Measurements from ENCODE around the gene MED13L.

The MED13L gene

DNA sequence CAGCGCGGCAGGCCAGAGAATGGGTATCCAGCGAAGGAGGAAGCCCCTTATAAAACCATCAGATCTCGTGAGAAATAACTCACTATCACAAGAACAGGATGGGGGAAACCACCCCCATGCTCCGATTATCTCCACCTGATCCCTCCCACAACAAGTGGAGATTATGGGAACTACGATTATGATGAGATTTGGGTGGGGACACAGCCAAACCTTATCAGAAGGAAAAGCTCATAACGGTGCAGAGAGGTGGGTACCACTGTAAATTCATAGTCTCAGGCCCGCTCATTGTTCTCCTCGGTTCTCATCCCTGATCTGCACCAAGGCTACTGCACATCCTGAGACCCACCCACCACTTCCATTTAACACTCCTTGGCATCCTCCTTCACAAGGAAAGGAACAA, 326.5 kb downstream of the MED13L start:
- H3K4me3 ChIP-seq (ENCODE audit: control insufficient read depth in 1 of 7, extremely low read depth in 1 of 7, insufficient read depth in 4 of 7, low read depth in 2 of 7, low read length in 6 of 7) = no peak overlapping the region
- ChIA-PET CTCF (no interaction called here), POLR2A (no interaction called here)
- no peak for DNase-seq
- no peaks in the 10 kb centered on the region for H3K9me3 ChIP-seq (ENCODE audit: control extremely low read depth in 1 of 5, control insufficient read depth in 4 of 5, insufficient read depth in 2 of 5, low read depth in 1 of 5, low read length in 4 of 5)
- WGBS (ENCODE audit: insufficient coverage) = 95% methylated on average over 6 of the region's 9 CpGs
- no peaks in the 10 kb centered on the region for H3K4me1 ChIP-seq (ENCODE audit: control extremely low read depth in 1 of 4, control insufficient read depth in 4 of 4, insufficient read depth in 4 of 4, low read length in 3 of 4)
- no peaks in the 10 kb centered on the region for H3K27me3 ChIP-seq (replicated peaks in 2 of 5; ENCODE audit: control insufficient read depth in 4 of 5, insufficient read depth in 5 of 5, low read length in 4 of 5)
- H3K36me3 ChIP-seq (ENCODE audit: control insufficient read depth in 4 of 4, insufficient read depth in 4 of 4, low read length in 3 of 4) = peaks cover 0 to 5% (median 1%) of the 10 kb centered on the region in 4 experiments
- no peak overlapping the region for H3K27ac ChIP-seq (ENCODE audit: insufficient read depth in 1 of 2, low read depth in 1 of 2, low read length in 2 of 2, poor library complexity in 1 of 2, severe bottlenecking in 2 of 2)

DNA sequence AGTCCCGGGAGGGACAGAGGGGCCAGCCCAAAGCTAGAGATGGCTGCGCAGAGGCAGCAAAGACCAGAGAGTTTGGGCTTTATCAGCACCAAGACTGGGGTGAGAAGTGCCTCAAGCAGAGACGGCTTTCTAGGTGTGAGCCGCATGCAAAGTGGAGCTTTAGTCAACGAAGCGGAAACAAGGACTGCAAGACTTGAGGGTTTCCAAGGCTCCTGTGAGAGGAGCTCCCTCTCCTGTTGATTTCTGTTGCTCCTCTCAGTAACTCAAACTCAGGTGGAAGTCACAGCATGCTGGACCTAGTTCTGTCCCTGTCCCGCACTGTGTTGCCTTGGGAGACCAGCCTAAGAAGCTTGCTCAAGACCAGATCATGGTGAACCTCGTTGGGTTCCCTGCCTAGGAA, 327.8 kb downstream of the MED13L start:
- Histone ChIP-seq H3K4me1 (ENCODE audit: control extremely low read depth in 1 of 4, control insufficient read depth in 4 of 4, insufficient read depth in 4 of 4, low read length in 3 of 4) (no peaks in the 10 kb centered on the region), H3K27me3 (replicated peaks in 2 of 5; ENCODE audit: control insufficient read depth in 4 of 5, insufficient read depth in 5 of 5, low read length in 4 of 5) (no peaks in the 10 kb centered on the region), H3K4me3 (ENCODE audit: control insufficient read depth in 1 of 7, extremely low read depth in 1 of 7, insufficient read depth in 4 of 7, low read depth in 2 of 7, low read length in 6 of 7) (no peak overlapping the region), H3K27ac (ENCODE audit: insufficient read depth in 1 of 2, low read depth in 1 of 2, low read length in 2 of 2, poor library complexity in 1 of 2, severe bottlenecking in 2 of 2) (no peak overlapping the region), H3K36me3 (ENCODE audit: control insufficient read depth in 4 of 4, insufficient read depth in 4 of 4, low read length in 3 of 4) (peaks cover 0 to 5% (median 1%) of the 10 kb centered on the region in 4 experiments), H3K9me3 (ENCODE audit: control extremely low read depth in 1 of 5, control insufficient read depth in 4 of 5, insufficient read depth in 2 of 5, low read depth in 1 of 5, low read length in 4 of 5) (no peaks in the 10 kb centered on the region)
- DNase-seq = no peak
- WGBS (ENCODE audit: insufficient coverage) = 91% methylated on average over 8 of the region's 8 CpGs
- ChIA-PET POLR2A (no interaction called here), CTCF (no interaction called here)

DNA sequence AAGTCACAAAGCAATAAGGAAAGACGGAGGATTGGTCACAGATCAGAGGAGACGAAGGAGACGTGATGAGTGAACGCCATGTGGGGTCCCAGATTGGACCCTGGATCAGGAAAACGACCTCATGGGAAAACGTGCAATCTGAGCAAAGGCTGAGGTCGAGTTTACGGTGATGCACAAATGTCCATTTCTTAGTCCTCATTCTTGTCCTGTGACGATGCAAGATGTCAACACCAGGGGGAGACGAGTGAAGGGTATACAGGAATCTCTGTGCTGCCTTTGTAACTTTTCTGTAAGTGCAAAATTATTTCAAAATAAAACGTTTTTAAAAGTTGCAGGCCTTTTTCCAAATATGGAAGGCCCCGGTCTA, 329.8 kb downstream of the MED13L start:
- no peak for DNase-seq
- ChIA-PET POLR2A (no interaction called here), CTCF (no interaction called here)
- Histone ChIP-seq H3K36me3 (ENCODE audit: control insufficient read depth in 4 of 4, insufficient read depth in 4 of 4, low read length in 3 of 4) (peaks cover 0 to 5% (median 1%) of the 10 kb centered on the region in 4 experiments), H3K9me3 (ENCODE audit: control extremely low read depth in 1 of 5, control insufficient read depth in 4 of 5, insufficient read depth in 2 of 5, low read depth in 1 of 5, low read length in 4 of 5) (no peaks in the 10 kb centered on the region), H3K27ac (ENCODE audit: insufficient read depth in 1 of 2, low read depth in 1 of 2, low read length in 2 of 2, poor library complexity in 1 of 2, severe bottlenecking in 2 of 2) (no peak overlapping the region), H3K4me3 (ENCODE audit: control insufficient read depth in 1 of 7, extremely low read depth in 1 of 7, insufficient read depth in 4 of 7, low read depth in 2 of 7, low read length in 6 of 7) (no peak overlapping the region), H3K27me3 (replicated peaks in 2 of 5; ENCODE audit: control insufficient read depth in 4 of 5, insufficient read depth in 5 of 5, low read length in 4 of 5) (no peaks in the 10 kb centered on the region), H3K4me1 (ENCODE audit: control extremely low read depth in 1 of 4, control insufficient read depth in 4 of 4, insufficient read depth in 4 of 4, low read length in 3 of 4) (no peaks in the 10 kb centered on the region)
- 87% methylated on average over 12 of the region's 12 CpGs for WGBS (ENCODE audit: insufficient coverage)

DNA sequence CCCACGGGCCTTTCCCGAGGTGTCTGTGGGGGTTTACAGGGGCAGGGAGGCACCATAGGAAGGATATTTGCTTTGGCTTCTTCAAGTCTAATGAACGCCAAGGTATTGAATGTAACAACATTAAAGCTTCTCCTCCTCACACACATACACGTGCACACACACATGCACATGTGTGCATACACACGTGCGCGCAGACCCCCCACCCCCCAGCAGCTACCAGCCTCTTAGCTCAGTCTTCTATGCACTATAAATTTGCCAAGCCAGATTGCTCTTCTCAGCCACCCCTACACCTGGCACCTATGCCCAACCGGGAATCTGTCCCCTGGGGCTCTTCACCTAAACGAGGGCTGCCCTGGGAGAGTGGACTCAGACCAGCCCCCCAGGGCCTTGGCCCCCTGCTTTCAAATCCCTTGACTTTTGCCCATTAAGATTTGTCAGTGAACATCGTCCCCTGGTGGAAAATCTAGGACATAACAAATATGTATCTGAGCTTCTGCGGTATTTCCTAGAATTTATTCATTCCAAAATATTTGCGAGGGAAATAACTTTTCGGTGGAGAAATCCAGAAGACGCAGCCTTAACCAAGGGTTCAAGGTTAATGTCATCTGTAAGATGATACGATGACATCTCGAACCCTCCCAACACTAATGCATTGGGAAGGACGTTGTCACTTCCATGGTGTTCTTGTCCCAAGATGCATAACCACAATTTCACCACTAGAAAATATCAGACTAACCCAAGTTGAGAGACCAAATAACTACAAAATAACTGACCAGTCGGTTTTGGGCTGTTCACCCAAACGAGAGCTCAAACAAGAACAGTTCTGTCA, 330.4 kb downstream of the MED13L start:
- Histone ChIP-seq H3K27ac (ENCODE audit: insufficient read depth in 1 of 2, low read depth in 1 of 2, low read length in 2 of 2, poor library complexity in 1 of 2, severe bottlenecking in 2 of 2) (no peak overlapping the region), H3K9me3 (ENCODE audit: control extremely low read depth in 1 of 5, control insufficient read depth in 4 of 5, insufficient read depth in 2 of 5, low read depth in 1 of 5, low read length in 4 of 5) (no peaks in the 10 kb centered on the region), H3K4me1 (ENCODE audit: control extremely low read depth in 1 of 4, control insufficient read depth in 4 of 4, insufficient read depth in 4 of 4, low read length in 3 of 4) (no peaks in the 10 kb centered on the region), H3K4me3 (ENCODE audit: control insufficient read depth in 1 of 7, extremely low read depth in 1 of 7, insufficient read depth in 4 of 7, low read depth in 2 of 7, low read length in 6 of 7) (no peak overlapping the region), H3K36me3 (ENCODE audit: control insufficient read depth in 4 of 4, insufficient read depth in 4 of 4, low read length in 3 of 4) (peaks cover 0 to 5% (median 1%) of the 10 kb centered on the region in 4 experiments), H3K27me3 (replicated peaks in 2 of 5; ENCODE audit: control insufficient read depth in 4 of 5, insufficient read depth in 5 of 5, low read length in 4 of 5) (no peaks in the 10 kb centered on the region)
- ChIA-PET CTCF (no interaction called here), POLR2A (no interaction called here)
- 84% methylated on average over 15 of the region's 19 CpGs for WGBS (ENCODE audit: insufficient coverage)
- peak in 1 of 3 donors; percentile 2 for DNase-seq

DNA sequence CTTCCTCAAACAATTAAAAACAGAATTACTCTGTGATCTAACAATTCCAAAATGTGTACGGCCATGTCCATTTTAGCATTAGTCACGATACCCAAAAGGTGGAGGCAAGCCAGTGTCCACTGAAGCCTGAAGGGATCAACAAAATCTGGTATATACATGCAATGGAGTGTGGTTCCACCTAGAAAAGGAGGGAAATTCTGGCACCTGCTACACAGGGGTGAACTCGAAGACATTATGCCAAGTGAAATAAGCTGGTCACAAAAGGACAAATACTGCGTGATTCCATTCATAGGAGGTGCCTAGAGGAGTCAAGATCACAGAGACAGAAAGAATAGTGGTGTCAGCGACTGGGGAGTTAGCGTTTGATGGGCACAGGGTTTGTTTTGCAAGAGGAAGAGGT, 331.4 kb downstream of the MED13L start:
- Histone ChIP-seq H3K36me3 (ENCODE audit: control insufficient read depth in 4 of 4, insufficient read depth in 4 of 4, low read length in 3 of 4) (peaks cover 0 to 5% (median under 1%) of the 10 kb centered on the region in 4 experiments), H3K4me3 (ENCODE audit: control insufficient read depth in 1 of 7, extremely low read depth in 1 of 7, insufficient read depth in 4 of 7, low read depth in 2 of 7, low read length in 6 of 7) (no peak overlapping the region), H3K4me1 (ENCODE audit: control extremely low read depth in 1 of 4, control insufficient read depth in 4 of 4, insufficient read depth in 4 of 4, low read length in 3 of 4) (no peaks in the 10 kb centered on the region), H3K27ac (ENCODE audit: insufficient read depth in 1 of 2, low read depth in 1 of 2, low read length in 2 of 2, poor library complexity in 1 of 2, severe bottlenecking in 2 of 2) (no peak overlapping the region), H3K27me3 (replicated peaks in 2 of 5; ENCODE audit: control insufficient read depth in 4 of 5, insufficient read depth in 5 of 5, low read length in 4 of 5) (no peaks in the 10 kb centered on the region), H3K9me3 (ENCODE audit: control extremely low read depth in 1 of 5, control insufficient read depth in 4 of 5, insufficient read depth in 2 of 5, low read depth in 1 of 5, low read length in 4 of 5) (no peaks in the 10 kb centered on the region)
- ChIA-PET CTCF (no interaction called here), POLR2A (no interaction called here)
- WGBS (ENCODE audit: insufficient coverage) = 91% methylated on average over 5 of the region's 6 CpGs
- DNase-seq = no peak

DNA sequence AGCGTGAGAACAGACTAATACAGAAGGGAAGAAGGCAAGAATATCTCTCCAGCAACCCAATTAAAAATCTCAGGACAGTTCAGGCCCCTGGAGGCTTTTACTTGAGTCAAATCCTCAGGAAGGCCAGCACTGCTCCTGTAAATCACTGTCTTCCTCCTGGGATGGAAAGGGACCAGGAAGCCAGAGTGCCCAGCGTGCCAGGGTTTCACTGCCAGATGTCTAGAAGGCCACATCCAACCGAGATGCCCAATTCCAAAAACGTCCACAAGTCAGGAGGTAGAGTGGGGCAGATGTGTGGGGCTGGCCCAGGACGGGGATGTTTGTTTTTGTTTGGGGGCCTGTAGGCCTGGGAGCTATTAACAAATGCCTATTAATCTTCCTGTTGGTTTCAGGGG, 332.0 kb downstream of the MED13L start:
- Histone ChIP-seq H3K36me3 (ENCODE audit: control insufficient read depth in 4 of 4, insufficient read depth in 4 of 4, low read length in 3 of 4) (peaks cover 0 to 5% (median 0%) of the 10 kb centered on the region in 4 experiments), H3K27ac (ENCODE audit: insufficient read depth in 1 of 2, low read depth in 1 of 2, low read length in 2 of 2, poor library complexity in 1 of 2, severe bottlenecking in 2 of 2) (no peak overlapping the region), H3K4me1 (ENCODE audit: control extremely low read depth in 1 of 4, control insufficient read depth in 4 of 4, insufficient read depth in 4 of 4, low read length in 3 of 4) (no peaks in the 10 kb centered on the region), H3K27me3 (replicated peaks in 2 of 5; ENCODE audit: control insufficient read depth in 4 of 5, insufficient read depth in 5 of 5, low read length in 4 of 5) (peaks cover 0 to 2% (median 0%) of the 10 kb centered on the region in 5 experiments), H3K9me3 (ENCODE audit: control extremely low read depth in 1 of 5, control insufficient read depth in 4 of 5, insufficient read depth in 2 of 5, low read depth in 1 of 5, low read length in 4 of 5) (peaks cover 0 to 1% (median 0%) of the 10 kb centered on the region in 5 experiments), H3K4me3 (ENCODE audit: control insufficient read depth in 1 of 7, extremely low read depth in 1 of 7, insufficient read depth in 4 of 7, low read depth in 2 of 7, low read length in 6 of 7) (no peak overlapping the region)
- WGBS (ENCODE audit: insufficient coverage) = 96% methylated on average over 4 of the region's 5 CpGs
- no peak for DNase-seq
- ChIA-PET POLR2A (no interaction called here), CTCF (no interaction called here)

DNA sequence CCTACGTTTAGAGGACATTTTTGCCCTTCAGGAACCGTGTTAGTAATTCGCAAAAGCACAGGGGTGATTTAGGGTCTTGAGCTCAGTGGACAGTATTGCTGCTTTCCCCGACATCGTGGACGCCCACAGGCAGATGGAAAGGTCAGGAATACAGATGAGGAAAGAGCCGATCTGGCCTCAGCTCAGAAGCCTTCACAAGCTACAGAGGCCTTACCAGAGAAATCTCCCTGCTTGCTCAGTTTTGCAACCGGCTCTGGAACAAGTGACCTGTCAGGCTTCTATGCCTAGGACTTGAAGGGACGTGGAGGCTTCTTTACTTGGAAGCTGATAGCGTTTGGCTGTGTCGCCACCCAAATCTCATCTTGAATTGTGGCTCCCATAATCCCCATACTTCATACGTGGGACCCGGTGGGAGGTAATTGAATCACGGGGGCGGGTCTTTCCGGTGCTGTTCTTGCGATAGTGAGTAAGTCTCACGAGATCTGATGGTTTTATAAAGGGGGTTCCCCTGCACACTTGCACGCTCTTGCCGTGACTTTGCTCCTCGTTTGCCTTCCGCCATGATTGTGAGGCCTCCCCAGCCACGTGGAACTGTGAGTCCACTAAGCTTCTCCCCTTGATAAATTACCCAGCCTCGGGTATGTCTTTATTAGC, 332.5 kb downstream of the MED13L start:
- POLR2A ChIA-PET = no interaction called here
- CTCF ChIA-PET = no interaction called here
- H3K4me3 ChIP-seq (ENCODE audit: control insufficient read depth in 1 of 7, extremely low read depth in 1 of 7, insufficient read depth in 4 of 7, low read depth in 2 of 7, low read length in 6 of 7) = no peak overlapping the region
- 97% methylated on average over 21 of the region's 24 CpGs for WGBS (ENCODE audit: insufficient coverage)
- no peaks in the 10 kb centered on the region for H3K4me1 ChIP-seq (ENCODE audit: control extremely low read depth in 1 of 4, control insufficient read depth in 4 of 4, insufficient read depth in 4 of 4, low read length in 3 of 4)
- peaks cover 0 to 2% (median 0%) of the 10 kb centered on the region in 5 experiments for H3K9me3 ChIP-seq (ENCODE audit: control extremely low read depth in 1 of 5, control insufficient read depth in 4 of 5, insufficient read depth in 2 of 5, low read depth in 1 of 5, low read length in 4 of 5)
- H3K27ac ChIP-seq (ENCODE audit: insufficient read depth in 1 of 2, low read depth in 1 of 2, low read length in 2 of 2, poor library complexity in 1 of 2, severe bottlenecking in 2 of 2) = no peak overlapping the region
- peaks cover 0 to 2% (median 0%) of the 10 kb centered on the region in 5 experiments for H3K27me3 ChIP-seq (replicated peaks in 2 of 5; ENCODE audit: control insufficient read depth in 4 of 5, insufficient read depth in 5 of 5, low read length in 4 of 5)
- H3K36me3 ChIP-seq (ENCODE audit: control insufficient read depth in 4 of 4, insufficient read depth in 4 of 4, low read length in 3 of 4) = no peaks in the 10 kb centered on the region
- DNase-seq = no peak

All from common myeloid progenitor, CD34-positive (primary cell).